ENCODE data around the gene ZFYVE27. TPM values are rescaled to one million over a fixed set of nuclear protein-coding genes. Genes with fewer than 3 reads are reported as not detected.
A peak's percentile ranks its signal among the peaks of the same experiment; 100 is the strongest.

Gene ZFYVE27
- total RNA-seq, 1 donor from 2014 or later = 62.2 TPM

DNA sequence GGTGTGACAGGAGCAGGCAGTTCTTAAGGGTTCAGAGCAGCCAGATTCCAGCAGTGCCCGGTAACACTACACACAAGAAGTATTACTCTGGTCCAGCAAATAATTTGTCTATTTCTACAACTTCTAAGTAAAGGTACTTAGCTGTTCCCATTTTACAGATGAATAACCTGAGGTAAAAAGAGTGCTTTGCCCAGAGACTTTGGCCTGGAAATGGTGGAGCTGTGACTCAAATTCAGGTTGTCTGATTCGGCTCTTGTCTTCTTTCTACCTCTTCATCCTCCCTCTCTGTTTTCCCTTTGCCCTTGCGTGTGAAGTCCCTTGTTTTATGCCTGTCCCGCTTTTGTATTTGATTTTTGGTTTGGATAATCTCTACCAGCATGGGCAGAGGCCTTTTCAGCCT, 17.8 kb downstream of the ZFYVE27 start:
- Histone ChIP-seq H3K4me3 (no peak overlapping the region), H3K27me3 (no peaks in the 10 kb centered on the region), H3K4me1 (no peaks in the 10 kb centered on the region), H3K36me3 (peaks cover 88 to 91% of the 10 kb centered on the region in 2 donors), H3K27ac (no peak overlapping the region), H3K9me3 (no peaks in the 10 kb centered on the region)
- intact Hi-C loops (cut with DNase I) = no loop called here
- TF ChIP-seq CTCF (IDR thresholded peaks at IDR 0.05) = no peak
- no peak for DNase-seq (ENCODE audit: low spot score in 2 of 2)

DNA sequence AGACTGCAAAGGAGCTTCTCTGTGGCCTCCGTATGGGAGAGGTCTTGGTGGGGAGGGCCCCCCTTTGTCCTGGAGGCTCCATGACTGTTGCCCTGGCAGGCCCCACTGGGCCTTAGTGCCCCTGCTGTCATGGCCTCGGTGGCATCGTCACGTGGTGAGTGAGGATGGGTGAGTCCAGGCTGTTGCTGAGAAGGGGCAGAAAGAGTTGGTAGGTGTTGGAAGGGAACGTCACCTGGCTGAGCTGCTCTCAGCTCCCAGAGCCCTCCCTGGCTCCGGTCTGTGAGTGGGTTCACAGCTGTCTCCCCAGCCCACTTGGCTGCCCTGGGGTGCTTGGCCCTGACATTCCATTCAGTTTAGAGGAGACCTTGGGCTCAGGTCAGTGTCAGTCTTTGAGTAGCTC, 18.8 kb downstream of the ZFYVE27 start:
- no peak for DNase-seq (ENCODE audit: low spot score in 2 of 2)
- Histone ChIP-seq H3K4me3 (no peak overlapping the region), H3K27ac (no peak overlapping the region), H3K4me1 (no peaks in the 10 kb centered on the region), H3K36me3 (peaks cover 88 to 91% of the 10 kb centered on the region in 2 donors), H3K9me3 (no peaks in the 10 kb centered on the region), H3K27me3 (no peaks in the 10 kb centered on the region)
- intact Hi-C loops (cut with DNase I) = no loop called here
- TF ChIP-seq CTCF (IDR thresholded peaks at IDR 0.05) = no peak

GRCh38 chr10:97757471-97757870, 20.5 kb downstream of the ZFYVE27 start:
- Histone ChIP-seq H3K27ac (no peak overlapping the region), H3K4me1 (no peaks in the 10 kb centered on the region), H3K4me3 (no peak overlapping the region), H3K9me3 (no peaks in the 10 kb centered on the region), H3K27me3 (no peaks in the 10 kb centered on the region), H3K36me3 (peaks cover 78 to 85% of the 10 kb centered on the region in 2 donors)
- intact Hi-C loops (cut with DNase I) = no loop called here
- DNase-seq (ENCODE audit: low spot score in 2 of 2) = no peak
- TF ChIP-seq CTCF (IDR thresholded peaks at IDR 0.05) = no peak

- peak; percentile 52 to 73 (median 64) for TF ChIP-seq CTCF (IDR thresholded peaks at IDR 0.05)
- peak in 1 of 2 donors; percentile 70 for DNase-seq (ENCODE audit: low spot score in 2 of 2)
- Histone ChIP-seq H3K4me1 (no peaks in the 10 kb centered on the region), H3K36me3 (peaks cover 60 to 66% of the 10 kb centered on the region in 2 donors), H3K27ac (no peak overlapping the region), H3K27me3 (no peaks in the 10 kb centered on the region), H3K4me3 (no peak overlapping the region), H3K9me3 (no peaks in the 10 kb centered on the region)
- intact Hi-C loops (cut with DNase I) = no loop called here
Measured at GRCh38 chr10:97759158-97759887, 22.4 kb downstream of the ZFYVE27 start.

DNA sequence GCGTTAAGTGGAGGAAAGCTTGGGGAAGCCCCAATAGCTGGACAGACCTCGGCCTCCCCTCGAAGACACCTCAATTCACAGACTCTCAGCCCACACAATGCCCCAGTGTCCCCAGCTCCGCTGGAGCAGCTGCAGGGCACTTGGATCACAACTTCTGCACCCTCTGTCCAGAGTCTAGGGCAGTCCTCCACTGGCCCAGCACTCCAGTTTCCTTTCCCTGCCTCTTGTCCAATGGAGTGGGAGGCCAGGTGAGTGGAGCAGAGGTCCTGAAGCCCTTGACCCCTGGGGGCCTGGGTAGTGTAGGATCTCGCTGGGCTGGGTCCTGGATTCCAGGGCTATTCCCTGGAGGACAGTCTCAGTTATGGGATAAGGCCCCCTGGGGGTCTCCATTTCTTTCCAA, 23.0 kb downstream of the ZFYVE27 start:
- peaks cover 54 to 60% of the 10 kb centered on the region in 2 donors for H3K36me3 ChIP-seq
- H3K27me3 ChIP-seq = no peaks in the 10 kb centered on the region
- TF ChIP-seq CTCF (IDR thresholded peaks at IDR 0.05) = no peak
- H3K27ac ChIP-seq = no peak overlapping the region
- no peaks in the 10 kb centered on the region for H3K4me1 ChIP-seq
- H3K9me3 ChIP-seq = no peaks in the 10 kb centered on the region
- intact Hi-C loops (cut with DNase I) = no loop called here
- no peak for DNase-seq (ENCODE audit: low spot score in 2 of 2)
- H3K4me3 ChIP-seq = no peak overlapping the region

Data from ascending aorta (tissue), 2 donors.